K562 (cell line): Measurements from ENCODE around the gene PLG. TPM values are rescaled to one million over a fixed set of nuclear protein-coding genes. Genes with fewer than 3 reads are reported as not detected.

Source experiments
- ATAC-seq: fragments of 200-7000 bp; cut with Tn5 transposase; 3 replicates; pipeline ENCODE4 v1.9.1; 2020; ENCODE audit warnings: moderate library complexity
- BruUV-seq: library from RNA; stranded (reverse); fragments of 400-500 nt; replicated peaks from 2 replicates; lab custom pipeline; 2021; lab: Mats Ljungman, UMichigan
- CTCF ChIA-PET: fragments of 300-600 bp; formaldehyde crosslinking; extraction: SDS; loops from one replicate; lab custom pipeline; 2021; ENCODE audit warnings: low intra/inter-chr PET ratio; lab: Yijun Ruan, JAX
- POLR2A ChIA-PET: fragments of 300-600, 350-650 bp; sonication (Branson Sonifier 250); formaldehyde crosslinking; extraction: SDS; loops from one replicate; lab custom pipeline; 2021; ENCODE audit warnings: antibody characterized with exemption, inconsistent platforms; lab: Yijun Ruan, JAX
- DNase-seq, 4 experiments: peaks; one replicate each; pipeline versions ENCODE4 v3.0.0 to v3.0.0-alpha.2; 2011 to 2018; ENCODE audit warnings: low spot score in 3 of 4, mixed read lengths in 3 of 4; ENCODE audit errors: extremely low read depth in 1 of 4
- FAIRE-seq: peaks from 2 replicates; lab custom pipeline; 2011; peaks lifted over from hg19 to GRCh38; lab: Jason Lieb, UNC
- H2AFZ ChIP-seq: 2 replicates; pipeline ENCODE4 v1.6.0; 2011; ENCODE audit warnings: low read depth, low read length, control low read depth, inconsistent platforms
- H3K27ac ChIP-seq: fragments of 200-600 bp; 3 replicates; pipeline ENCODE4 v1.8.0; 2011; ENCODE audit warnings: low read depth, mild to moderate bottlenecking, control low read depth, inconsistent platforms, low read length, moderate library complexity, mixed read lengths; ENCODE audit errors: extremely low read depth
- H3K27me3 ChIP-seq, 2 experiments: fragments of 300-600 bp in 1 of 2; 2 replicates in 1 of 2; 3 replicates in 1 of 2; pipeline versions ENCODE4 v1.6.0 to v1.8.0; 2011; ENCODE audit warnings: inconsistent platforms in 2 of 2, low read length in 2 of 2, mild to moderate bottlenecking in 1 of 2, mixed read lengths in 1 of 2, moderate library complexity in 1 of 2; ENCODE audit not compliant: control insufficient read depth in 2 of 2, insufficient read depth in 2 of 2
- H3K36me3 ChIP-seq: fragments of 300-600 bp; 3 replicates; pipeline ENCODE4 v1.8.0; 2011; ENCODE audit warnings: mild to moderate bottlenecking, low read length, inconsistent platforms; ENCODE audit not compliant: control insufficient read depth, insufficient read depth
- H3K4me1 ChIP-seq, 2 experiments: fragments of 200-600 bp in 1 of 2; replicated peaks in 1 of 2; 2 replicates in 1 of 2; 3 replicates in 1 of 2; pipeline versions ENCODE4 v1.5.1 to v1.8.0; 2011; ENCODE audit warnings: inconsistent platforms in 2 of 2, low read length in 2 of 2, mild to moderate bottlenecking in 1 of 2, mixed read lengths in 1 of 2, moderate library complexity in 1 of 2; ENCODE audit not compliant: control insufficient read depth in 2 of 2, insufficient read depth in 2 of 2
- H3K4me2 ChIP-seq: 2 replicates; pipeline ENCODE4 v1.6.1; 2011; ENCODE audit warnings: low read length, control low read depth, inconsistent platforms, mixed read lengths; ENCODE audit not compliant: insufficient read depth
- H3K4me3 ChIP-seq: fragments of 200-600 bp; sonication (generic), shearing (Covaris generic); 2 replicates; pipeline ENCODE4 v1.5.1; 2016; ENCODE audit warnings: control low read depth, inconsistent platforms
- H3K79me2 ChIP-seq: fragments of 200-600 bp; 3 replicates; pipeline ENCODE4 v1.8.0; 2011; ENCODE audit warnings: low read length, inconsistent platforms; ENCODE audit not compliant: control insufficient read depth, insufficient read depth
- H3K9ac ChIP-seq, 2 experiments: 2 replicates each; pipeline versions ENCODE4 v1.6.0 to v1.6.1; 2011; ENCODE audit warnings: low read depth in 2 of 2, low read length in 2 of 2, control low read depth in 1 of 2, inconsistent platforms in 1 of 2, mild to moderate bottlenecking in 1 of 2, mixed read lengths in 1 of 2; ENCODE audit not compliant: insufficient read depth in 1 of 2
- H3K9me1 ChIP-seq: one replicate; pipeline ENCODE4 v1.6.0; 2011; ENCODE audit warnings: inconsistent platforms, mild to moderate bottlenecking, low read length, moderate library complexity; ENCODE audit not compliant: control insufficient read depth, insufficient read depth
- H3K9me3 ChIP-seq: replicated peaks from 2 replicates; pipeline ENCODE4 v1.5.1; 2011; ENCODE audit warnings: low read depth, low read length, inconsistent platforms; ENCODE audit not compliant: control insufficient read depth, insufficient read depth
- H4K20me1 ChIP-seq: replicated peaks from 2 replicates; pipeline ENCODE4 v1.6.1; 2011; ENCODE audit warnings: low read length, inconsistent platforms, mixed read lengths; ENCODE audit not compliant: control insufficient read depth, insufficient read depth
- ATF2 ChIP-seq: sonication (generic); formaldehyde crosslinking; IDR thresholded peaks from 2 replicates; pipeline ENCODE4 v1.8.1; 2022; ENCODE audit warnings: missing genetic modification reagents
- E2F3 ChIP-seq: fragments of 250-450 bp; sonication (Bioruptor Pico); IDR thresholded peaks from 2 replicates; pipeline ENCODE4 v1.4.0; 2020; ENCODE audit warnings: mild to moderate bottlenecking
- JUN ChIP-seq, 2 experiments: sonication (generic) in 1 of 2; formaldehyde crosslinking in 1 of 2; IDR thresholded peaks; 2 replicates each; pipeline versions ENCODE4 v1.6.1 to v1.8.0; 2012 to 2022; ENCODE audit warnings: borderline replicate concordance in 2 of 2, mild to moderate bottlenecking in 2 of 2, improper control_type of control experiment in 1 of 2, low read depth in 1 of 2, low read length in 1 of 2, missing genetic modification reagents in 1 of 2
- POU5F1 ChIP-seq: fragments of 150-350 bp; IDR thresholded peaks from 2 replicates; pipeline ENCODE4 v1.6.1; 2014; ENCODE audit warnings: borderline replicate concordance, low read length, low read depth, mild to moderate bottlenecking; ENCODE audit not compliant: partially characterized antibody
- SPI1 ChIP-seq: IDR thresholded peaks from 2 replicates; pipeline ENCODE4 v1.6.1; 2011; ENCODE audit warnings: low read depth, low read length, control low read depth, borderline replicate concordance
- SRF ChIP-seq, 2 experiments: fragments of 250-450, 450-650 bp in 1 of 2; sonication (Bioruptor Pico) in 1 of 2; sonication (generic) in 1 of 2; formaldehyde crosslinking; IDR thresholded peaks; 2 replicates each; pipeline versions ENCODE4 v1.5.0 to v1.5.1; 2020 to 2022; ENCODE audit warnings: mild to moderate bottlenecking in 1 of 2, missing genetic modification reagents in 1 of 2
- ZNF592 ChIP-seq: fragments of 450-650 bp; IDR thresholded peaks from 2 replicates; pipeline ENCODE4 v1.6.1; 2017; ENCODE audit warnings: antibody characterized with exemption, mild to moderate bottlenecking
- WGBS: fragments of 100-300 bp; shearing (Covaris generic); methylation state at CpG from one replicate; pipeline ENCODE4 v1.1.6; 2016; ENCODE audit warnings: low coverage, mixed read lengths; ENCODE audit not compliant: insufficient coverage; ENCODE audit errors: missing lambda C conversion rate; 5-methylcytosine and 5-hydroxymethylcytosine counted together
- in situ Hi-C: fragments of 300-500 bp; cut with MboI; formaldehyde crosslinking; loops from 4 replicates; pipeline ENCODE4 v1.15.0; 2018; ENCODE audit warnings: inconsistent platforms, mixed read lengths
- intact Hi-C: fragments of 100-400 bp; cut with micrococcal nuclease; formaldehyde crosslinking; loops from 2 replicates; pipeline ENCODE4 v1.14.2; 2022
- polyA plus RNA-seq, 8 experiments: library from polyadenylated mRNA; depleted of rRNA in 4 of 8; stranded (reverse) in 5 of 8; unstranded in 3 of 8; fragments of >200 nt; fragmentation: Nextera tagmentation in 2 of 8; fragmentation: Illumina TruSeq in 1 of 8; extraction: Ambion mirVana in 2 of 8; extraction: Trizol in 1 of 8; gene quantifications; 2 replicates each; pipeline versions ENCODE4 v1.2.1 to v1.2.3, GENCODE V29; 2011 to 2014; ENCODE audit warnings: inconsistent platforms in 1 of 8, missing spikeins in 1 of 8
- total RNA-seq, 7 experiments: library from RNA; depleted of rRNA in 6 of 7; stranded (reverse); fragments of >200 nt in 6 of 7; fragmentation: Illumina TruSeq in 2 of 7; extraction: Trizol in 2 of 7; gene quantifications; 2 replicates each; pipeline versions ENCODE4 v1.2.1 to v1.2.3, GENCODE V29; 2011 to 2021; ENCODE audit warnings: low replicate concordance in 1 of 7

The PLG gene
- total and polyA plus RNA-seq, 9 of the 15 experiments (the other 6 are each of a cell fraction or from before 2014, with no cell fraction given) = 0.64 TPM; not detected in 8

GRCh38 chr6:160766657-160766988, 64.6 kb downstream of the PLG start:
- no TSS peak for BruUV-seq
- H4K20me1 ChIP-seq = no peaks in the 10 kb centered on the region
- in situ Hi-C loops = no loop called here
- no peak for FAIRE-seq
- no peaks in the 10 kb centered on the region for H3K9me1 ChIP-seq
- H3K4me2 ChIP-seq = peak overlapping the region; percentile 18
- peak overlapping the region; percentile 38; the same call in 1 of the 2 replicates for H2AFZ ChIP-seq
- no peak overlapping the region for H3K27ac ChIP-seq
- intact Hi-C loops = no loop called here
- H3K4me1 ChIP-seq = peaks cover 0 to 9% of the 10 kb centered on the region in 2 experiments; a peak in 2 of 5 replicates
- TF ChIP-seq SRF (CRISPR knock-in tag; IDR thresholded peaks at IDR 0.05) = no peak
- TF ChIP-seq ATF2 (CRISPR knock-in tag) = no peak
- no peak for TF ChIP-seq JUN (IDR thresholded peaks at IDR 0.05; ENCODE audit: borderline replicate concordance, low read depth, low read length)
- TF ChIP-seq JUN (CRISPR knock-in tag; IDR thresholded peaks at IDR 0.05; ENCODE audit: borderline replicate concordance) = no peak
- no peak for TF ChIP-seq SPI1
- TF ChIP-seq ZNF592 = no peak
- no peak for TF ChIP-seq E2F3 (CRISPR knock-in tag)
- no peak for TF ChIP-seq POU5F1
- H3K27me3 ChIP-seq = no peaks in the 10 kb centered on the region
- H3K36me3 ChIP-seq = no peaks in the 10 kb centered on the region
- WGBS = 52% methylated on average over 7 of the region's 7 CpGs
- H3K4me3 ChIP-seq = peak overlapping the region; percentile 20; the same call in 1 of the 2 replicates
- H3K9ac ChIP-seq = peak overlapping the region in 1 of 2 experiments; percentile 29; a peak in 1 of 4 replicates
- no peaks in the 10 kb centered on the region for H3K79me2 ChIP-seq
- peaks cover 8% of the 10 kb centered on the region for H3K9me3 ChIP-seq
- no peak for ATAC-seq
- DNase-seq = no peak
- POLR2A ChIA-PET = interaction anchor here (1.0 kb wide), 1 partner anchor 167 kb away, joined by 3 read pairs; no protein-coding TSS in a partner anchor
- CTCF ChIA-PET = no interaction called here
